SIG-M5 treated with dmso at 0.1 percent for 504 hours (cell line): Measurements from ENCODE around the gene ABHD6.
"Not testable (repeated sequence)": the region's sequence is repeated elsewhere in the genome, so short reads cannot be mapped to it uniquely, and the experiment has no call there.

ENCODE experiments used
- DNase-seq: peaks from one replicate; lab custom pipeline; 2025; ENCODE audit not compliant: unreplicated experiment; lab: John Stamatoyannopoulos, UW

The ABHD6 gene

DNA sequence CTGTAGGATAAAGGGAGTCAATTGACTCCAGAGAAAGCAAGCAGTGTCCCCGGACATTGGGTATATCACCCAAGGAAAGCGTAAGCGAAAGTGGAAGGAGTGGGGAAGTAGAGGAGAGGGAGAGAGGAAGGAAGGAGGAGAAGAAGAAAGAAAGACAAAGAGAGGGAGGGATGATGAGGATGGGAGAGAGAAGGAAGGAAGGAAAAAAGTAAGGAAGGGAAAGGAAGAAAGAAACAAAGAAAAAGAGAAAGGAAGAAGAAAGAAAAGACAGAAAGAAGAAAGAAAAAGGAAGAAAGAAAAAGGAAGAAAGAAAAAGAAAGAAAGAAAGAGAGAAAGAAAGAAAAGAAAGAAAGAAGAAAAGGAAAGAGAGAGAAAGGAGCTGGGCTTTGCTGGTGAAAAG is 27.7 kb upstream of the ABHD6 start:
- DNase-seq = no peak

DNA sequence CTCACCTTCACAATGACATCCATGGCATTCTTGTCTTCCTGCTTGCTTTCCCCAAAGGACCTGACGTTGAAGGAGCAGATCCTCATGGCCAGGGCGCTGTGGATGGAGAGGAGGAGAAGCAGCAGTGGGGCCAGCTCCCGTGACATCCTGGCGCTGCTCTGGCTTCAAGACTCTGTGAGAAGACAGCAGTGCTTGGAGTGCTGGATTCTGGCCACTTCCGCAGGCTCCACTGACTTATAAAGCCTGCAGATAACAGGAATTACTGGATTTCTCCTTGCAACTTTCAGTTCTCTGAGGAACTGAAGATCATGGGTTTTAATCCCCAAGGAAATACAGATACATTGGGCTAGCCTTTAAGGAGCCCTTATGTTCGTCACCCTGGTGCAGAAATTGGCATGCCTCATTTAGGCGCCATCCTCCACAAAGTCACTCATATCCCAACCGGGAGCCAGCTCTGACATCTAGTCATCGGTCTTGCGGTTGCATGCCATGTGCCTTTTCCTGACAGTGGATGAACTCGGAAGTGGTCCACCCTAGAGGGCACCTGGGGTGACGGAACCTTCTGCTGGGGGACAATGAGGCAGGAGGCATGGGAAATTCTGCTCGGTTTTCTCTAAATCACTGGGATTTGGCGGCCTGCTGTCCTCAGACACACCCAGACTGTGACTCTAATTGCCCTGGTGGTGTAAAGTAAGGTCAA is 26.7 kb upstream of the ABHD6 start, which contains the start of gene DNASE1L3:
TSS of gene DNASE1L3 (minus strand) at position 212 of the 700 bp plus-strand sequence. CDS start at position 146, 66 bp downstream.
- DNase-seq = no peak

DNA sequence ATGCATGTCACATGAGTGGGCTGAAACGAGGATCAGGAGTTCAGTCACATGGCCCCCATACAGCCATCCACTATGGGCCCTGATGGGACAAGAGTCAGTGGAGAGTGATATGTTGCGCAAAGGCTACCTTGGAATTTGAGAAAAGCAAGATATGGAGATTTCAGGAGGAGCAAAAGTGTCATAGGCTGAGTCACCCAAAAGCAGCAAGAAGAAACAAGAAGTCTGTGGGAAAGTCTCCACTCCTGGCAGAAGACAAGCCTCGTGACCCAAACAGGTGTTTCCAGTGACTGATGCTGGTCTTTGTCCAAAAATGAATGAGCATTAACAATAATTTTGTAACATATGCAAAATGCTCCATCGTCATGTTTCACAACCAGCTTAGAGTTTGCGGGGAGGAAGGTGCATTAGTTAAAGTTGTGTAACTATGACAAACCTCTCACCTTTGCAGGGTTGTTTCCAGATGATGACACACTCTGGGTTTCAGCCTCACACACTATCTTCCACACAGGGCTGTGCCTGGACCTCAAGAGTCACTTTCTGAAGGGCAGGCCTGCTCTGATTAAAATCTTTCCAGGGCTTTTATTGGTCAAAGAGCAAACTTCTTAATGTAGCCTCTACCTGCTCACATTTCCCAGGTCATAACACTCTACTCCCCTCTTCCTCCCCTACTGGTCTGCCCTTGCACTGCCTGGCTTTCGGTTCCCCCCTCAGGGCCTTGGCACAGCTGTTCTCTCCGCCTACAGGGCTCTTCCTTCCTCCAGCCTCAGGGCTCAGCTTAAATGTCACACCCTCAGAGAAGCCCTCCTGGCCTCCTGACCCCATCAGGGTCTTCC is 22.9 kb upstream of the ABHD6 start:
- DNase-seq = peak; percentile 44

DNA sequence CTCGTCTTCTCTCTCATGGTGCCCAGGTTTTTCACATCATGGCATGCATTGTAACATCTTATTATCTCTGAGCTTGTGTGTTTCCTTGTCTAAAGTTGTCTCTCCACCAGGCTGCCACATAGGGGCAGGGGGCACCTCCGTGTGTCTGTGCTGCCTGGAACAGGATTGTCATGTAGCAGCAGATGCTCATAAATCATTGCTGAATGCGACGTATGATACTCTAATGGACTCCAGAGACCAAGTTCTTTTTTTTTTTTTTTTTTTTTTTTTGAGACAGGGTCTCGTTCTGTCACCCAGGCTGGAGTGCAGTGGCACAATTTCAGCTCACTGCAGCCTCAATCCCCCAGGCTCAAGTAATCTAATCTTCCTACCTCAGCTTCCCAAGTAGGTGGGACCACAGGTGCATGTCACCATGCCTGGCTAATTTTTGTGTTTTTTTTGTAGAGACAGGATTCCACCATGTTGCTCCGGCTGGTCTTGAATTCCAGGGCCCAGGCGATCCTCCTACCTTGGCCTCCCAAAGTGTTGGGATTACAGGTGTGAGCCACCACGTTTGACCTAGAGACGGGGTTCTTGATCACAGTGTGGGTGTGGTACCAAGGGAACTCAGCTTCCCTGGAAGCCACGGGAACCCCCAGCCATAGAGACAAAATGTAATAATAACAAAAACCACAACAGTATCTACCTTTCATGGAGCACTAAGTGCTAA is 22.1 kb upstream of the ABHD6 start:
- no peak for DNase-seq

DNA sequence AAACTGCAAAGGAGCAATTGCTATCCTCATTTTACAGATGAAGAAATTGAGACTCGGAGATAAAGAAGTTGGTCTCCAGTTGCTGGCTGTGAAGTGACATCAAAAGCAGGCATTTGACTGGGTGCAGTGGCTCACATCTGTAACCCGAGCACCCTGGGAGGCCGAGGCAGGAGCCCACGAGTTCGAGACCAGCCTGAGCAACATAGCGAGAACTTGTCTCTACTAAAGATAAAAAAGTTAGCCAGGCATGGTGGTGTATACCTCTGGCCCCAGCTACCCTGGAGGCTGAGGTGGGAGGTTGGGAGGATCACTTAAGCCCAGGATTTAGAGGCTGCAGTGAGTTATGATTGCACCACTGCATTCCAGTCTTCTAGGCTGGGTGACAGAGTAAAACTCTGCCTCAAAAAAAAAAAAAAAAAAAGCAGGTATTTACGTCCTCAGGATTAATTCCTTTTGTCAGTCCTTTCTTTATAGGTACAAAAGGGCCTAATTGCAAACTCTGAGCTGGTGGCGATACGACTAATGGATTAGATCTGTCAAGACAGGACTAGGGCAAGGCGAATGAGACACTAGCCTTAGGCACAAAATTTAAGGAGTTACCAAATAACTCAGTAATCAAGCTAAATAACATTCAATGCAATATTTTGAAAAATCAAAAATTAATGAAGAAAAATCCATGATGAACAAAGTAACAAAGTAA is 20.9 kb upstream of the ABHD6 start:
- DNase-seq = no peak

DNA sequence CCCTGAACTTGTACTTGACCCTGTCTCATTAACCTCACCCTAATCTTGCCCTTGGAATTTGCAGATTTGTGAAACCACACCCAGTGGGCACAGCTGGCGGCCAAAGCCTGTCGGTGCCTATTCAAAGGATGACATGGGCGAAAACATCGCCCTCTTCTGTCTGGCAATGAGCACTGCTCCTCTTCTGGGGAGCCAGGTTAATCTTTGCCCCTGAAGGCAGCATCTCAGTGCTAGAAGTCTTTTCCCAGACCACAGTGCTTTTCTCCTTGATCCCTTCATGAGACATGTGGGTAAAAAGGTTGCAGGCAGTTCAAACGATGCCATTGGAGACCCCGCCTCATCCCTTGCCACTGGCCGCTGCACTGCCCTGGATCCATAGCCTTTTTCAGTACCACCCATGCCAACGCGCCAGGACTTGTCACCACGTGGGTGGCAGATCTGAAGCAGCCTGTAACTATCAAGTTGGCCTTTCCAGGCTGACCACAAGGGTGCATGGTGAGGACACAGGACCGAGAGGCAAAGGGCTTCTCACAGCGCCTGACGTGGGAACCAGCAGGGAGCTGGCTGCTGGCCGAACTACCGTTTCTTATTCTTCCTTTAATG is 20.3 kb upstream of the ABHD6 start:
- DNase-seq = peak; percentile 73

DNA sequence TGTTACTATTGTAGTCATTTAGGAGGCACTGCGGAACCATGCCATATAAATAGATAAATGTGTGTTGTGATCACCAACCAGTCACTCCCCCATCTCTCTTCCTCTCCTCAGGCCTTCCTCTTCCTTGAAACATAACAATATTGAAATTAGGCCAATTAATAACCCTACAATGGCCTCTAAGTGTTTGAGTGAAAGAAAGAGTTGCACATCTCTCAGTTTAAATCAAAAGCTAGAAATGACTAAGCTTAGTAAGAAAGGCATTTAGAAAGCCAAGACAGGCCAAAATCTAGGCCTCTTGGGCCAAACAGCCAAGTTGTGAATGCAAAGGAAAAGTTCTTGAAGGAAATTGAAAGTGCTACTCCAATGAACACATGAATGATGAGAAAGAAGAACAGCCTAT is 18.7 kb upstream of the ABHD6 start:
- DNase-seq = no peak

DNA sequence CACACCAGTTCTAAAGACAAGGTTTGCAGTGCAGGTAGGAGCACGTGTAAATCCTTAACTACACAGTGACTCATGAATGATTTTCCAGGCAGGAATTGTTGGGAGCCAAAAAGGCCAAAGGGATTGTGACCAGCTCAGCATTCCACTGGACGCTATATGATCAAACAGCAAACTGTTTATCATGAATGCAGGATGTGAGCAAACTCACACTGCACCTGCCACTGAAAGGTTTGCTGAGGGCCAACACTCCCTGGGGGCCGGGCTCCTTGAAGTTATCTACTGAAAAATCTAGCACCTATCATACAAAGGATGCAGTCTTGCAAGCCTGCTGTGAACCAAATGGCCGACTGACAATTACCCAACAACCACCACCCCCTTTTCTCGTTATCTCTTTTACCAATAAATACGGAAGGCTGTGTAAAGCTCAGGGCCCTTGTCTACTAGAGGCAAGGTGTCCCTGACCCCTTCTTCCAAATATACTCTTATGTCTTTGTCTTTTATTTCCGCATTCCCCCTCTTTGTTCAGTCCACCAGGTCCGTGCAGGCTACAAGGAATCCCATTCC is 15.3 kb upstream of the ABHD6 start:
- no peak for DNase-seq

DNA sequence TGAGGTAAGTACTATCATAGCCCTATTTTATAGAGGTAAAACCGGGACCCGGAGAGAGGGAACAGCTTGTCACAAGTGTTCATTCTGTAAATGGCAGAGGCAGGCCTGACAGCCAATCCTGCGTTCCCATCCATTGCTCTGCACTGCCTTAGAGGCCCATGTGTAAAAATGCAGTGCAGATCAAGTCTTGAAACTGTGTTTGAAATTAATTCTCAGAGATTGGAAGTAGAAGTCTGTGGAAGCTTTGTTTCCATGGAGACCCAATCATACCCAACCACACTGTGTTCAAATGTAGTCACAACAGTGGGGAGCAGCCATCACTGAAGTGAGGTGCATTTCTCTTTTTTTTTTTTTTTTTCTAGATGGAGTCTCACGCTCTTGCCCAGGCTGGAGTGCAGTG is 13.7 kb upstream of the ABHD6 start:
- DNase-seq = no peak

DNA sequence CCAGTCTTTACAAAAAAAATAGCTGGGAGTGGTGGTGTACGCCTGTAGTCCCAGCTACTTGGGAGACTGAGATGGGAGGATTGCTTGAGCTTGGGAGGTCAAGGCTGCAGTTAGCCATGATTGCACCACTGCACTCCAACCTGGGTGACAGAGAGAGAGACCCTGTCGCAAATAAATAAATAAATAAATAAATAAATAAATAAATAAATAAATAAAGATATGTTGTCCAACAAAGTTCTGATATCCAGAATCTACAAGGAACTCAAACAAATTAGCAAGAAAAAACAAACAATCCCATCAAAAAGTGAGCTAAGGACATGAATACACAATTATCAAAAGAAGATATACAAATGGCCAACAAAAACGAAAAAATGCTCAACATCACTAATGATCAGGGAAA is 9.7 kb upstream of the ABHD6 start:
- DNase-seq = not testable (repeated sequence)

DNA sequence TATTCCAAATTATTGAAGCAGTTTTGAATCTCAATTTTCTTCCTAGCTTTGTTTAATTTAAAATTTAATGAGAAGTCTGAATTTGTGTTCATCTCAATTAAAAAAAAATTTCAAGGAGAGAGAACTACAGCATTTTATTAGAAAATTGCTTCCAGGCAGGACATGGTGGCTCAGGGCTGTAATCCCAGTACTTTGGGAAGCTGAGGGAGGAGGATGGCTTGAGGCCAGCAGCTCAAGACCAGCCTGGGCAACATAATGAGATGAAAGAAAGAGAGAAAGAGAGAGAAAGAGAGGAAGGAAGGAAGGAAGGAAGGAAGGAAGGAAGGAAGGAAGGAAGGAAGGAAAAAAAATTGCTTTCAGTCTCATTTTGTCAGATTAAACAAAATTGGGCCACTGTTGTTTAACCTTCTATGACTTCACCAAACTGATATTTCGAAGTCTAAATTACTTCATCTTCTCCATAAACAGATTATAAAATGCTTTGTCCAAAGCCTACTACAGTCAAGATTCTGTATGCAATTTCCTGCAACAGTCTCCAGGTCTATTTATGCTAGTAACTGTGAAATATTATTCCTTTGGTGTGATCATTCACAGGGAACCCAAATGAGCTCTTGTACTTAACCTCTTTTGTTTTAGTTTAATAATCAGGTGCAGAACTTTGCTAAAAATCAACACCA is 6.6 kb upstream of the ABHD6 start:
- DNase-seq = no peak

DNA sequence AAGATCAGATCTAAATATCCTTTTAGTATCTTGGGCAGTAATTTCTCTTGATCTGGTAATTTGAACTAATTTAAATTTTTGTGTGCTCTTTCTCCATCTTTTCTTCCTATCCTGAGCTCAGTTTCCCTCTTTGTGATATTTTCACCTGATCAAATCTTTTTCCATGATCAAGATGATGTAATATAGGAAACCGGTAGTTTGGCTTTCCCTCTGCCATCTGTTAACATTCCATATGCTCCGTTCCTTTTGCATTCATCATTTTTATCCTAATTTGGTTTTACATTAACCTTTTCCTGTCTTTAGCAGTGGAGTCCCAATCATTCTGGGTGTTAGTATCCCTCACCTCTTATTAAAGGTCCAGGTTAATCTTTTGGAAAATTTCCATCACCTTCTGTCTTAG is 5.9 kb upstream of the ABHD6 start:
- DNase-seq = no peak

DNA sequence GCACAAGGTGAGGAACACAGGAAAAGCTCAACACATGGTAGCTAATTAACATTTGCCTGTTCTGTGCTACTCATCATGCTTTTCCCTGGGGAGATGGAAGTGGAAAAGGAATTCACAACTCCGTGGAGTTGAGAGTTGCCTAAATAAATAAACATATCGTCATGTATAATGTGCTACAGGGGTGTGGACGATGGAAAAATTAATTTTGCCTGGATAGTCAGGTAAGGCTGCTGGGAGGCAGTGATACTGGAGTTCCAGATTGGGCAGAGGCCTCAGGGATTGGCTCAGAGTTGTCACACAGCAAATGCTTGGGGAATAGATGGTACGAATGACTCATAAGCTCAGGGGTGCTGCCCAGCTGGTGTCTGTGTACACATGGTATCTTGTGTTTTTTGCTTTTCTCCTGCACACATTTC is 3.1 kb upstream of the ABHD6 start:
- DNase-seq = no peak

DNA sequence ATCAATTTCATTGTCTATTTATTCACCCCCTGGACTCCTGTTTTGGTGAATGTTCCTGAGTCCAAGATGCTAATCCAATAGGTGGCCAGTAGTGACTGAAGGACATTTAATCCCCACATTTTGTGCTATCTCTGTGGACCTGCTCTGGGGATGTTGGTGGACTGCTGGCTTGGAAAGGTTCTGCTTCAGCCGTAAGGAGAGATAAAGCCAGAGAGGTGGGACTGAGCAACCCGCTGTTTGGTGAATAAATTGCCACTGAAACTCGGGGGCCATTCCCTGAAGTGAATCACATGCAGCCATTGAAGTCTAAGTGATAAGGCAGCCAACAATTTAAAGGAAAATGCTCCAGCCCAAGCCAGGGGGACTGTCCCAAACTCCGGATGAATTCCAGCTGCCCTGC is 1.6 kb upstream of the ABHD6 start:
- DNase-seq = no peak

DNA sequence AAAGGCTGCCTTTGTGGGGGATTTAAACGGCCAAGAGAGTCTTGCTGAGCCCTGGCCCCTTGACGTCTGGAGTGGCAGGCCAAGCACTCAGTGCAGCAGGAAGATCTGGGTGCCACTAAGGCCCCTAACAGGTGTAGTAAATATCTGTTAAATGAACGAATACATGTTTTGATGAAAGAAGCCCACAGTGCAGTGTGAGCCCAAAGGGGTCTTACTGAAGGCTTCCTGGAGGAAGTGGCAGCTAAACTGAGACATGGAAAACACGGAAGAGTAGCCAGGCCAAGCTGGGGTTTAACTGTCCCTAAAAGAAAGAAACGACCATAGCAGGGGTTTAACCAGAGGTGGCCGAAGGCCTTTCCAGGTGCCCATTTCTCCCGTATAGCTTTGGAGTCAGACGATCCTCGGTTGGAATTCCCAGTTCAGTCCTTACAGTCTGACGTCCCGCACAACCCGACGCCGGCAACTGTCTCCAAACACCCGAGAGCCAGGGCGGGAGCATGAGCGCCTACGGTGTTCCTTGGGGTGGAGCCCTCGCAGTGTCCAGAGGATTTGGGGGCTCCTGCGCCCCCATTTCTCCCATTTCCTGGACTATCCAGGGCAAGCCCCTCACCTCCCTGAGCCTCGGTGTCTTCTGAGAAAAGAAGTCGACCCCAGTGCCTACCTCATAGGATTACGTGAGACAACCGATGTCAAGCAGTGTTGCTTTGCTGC is 910 bp upstream of the ABHD6 start:
- DNase-seq = no peak

DNA sequence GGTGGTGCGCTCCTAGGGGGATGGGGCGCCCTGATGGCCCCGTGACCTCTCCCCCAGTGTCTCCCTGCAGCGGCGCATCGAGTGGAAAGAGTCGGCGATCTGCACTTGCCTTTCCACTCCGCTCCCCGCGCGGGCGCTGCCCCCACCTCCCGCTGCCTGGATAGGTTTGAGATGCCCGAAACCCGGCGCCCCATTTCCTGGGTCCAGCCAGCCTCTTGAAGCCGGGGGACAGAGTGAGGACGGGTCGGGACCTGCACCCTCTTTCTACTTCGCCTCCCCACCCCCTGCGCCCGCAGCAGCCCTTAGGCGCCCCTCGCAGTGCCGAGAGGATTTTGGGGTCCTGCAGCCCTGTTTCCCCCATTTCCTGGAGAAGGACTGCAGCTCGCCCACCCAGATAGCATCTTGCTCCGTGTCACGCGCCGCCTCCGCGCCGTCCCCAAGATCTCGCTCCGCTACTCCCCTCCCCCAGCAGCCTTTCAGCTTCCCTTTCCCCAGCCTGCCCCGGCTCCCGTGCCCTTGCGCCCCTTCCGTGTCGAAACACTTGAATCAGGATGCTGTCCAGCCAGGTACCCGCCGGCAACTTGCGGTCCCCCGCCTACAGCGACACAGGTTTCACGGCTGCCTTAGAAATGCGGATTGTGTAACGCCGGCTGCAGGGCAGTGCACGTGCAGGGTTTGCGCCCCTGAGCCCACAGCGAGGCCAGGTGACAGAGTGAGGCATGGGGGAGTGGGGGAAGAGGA is 519 bp downstream of the ABHD6 start:
- DNase-seq = peak; percentile 29

DNA sequence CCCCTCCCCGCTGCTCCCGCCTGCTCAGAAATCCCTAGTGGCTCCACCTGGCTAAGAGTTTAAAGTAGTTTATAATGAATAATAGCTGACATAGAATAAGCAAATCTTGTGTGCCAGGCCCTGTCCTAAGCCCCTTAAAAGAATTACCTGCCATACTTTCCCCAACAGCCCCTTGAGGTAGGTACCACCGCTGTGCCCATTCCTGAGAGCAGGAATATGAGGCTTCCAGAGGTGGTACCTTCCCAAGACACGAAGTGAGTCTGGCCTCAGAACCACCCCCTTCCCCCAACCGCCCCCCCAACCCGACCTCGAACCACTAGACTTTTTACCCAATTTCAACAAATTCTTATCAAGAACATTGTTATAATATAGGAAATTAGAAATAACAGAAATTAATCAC is 1.2 kb downstream of the ABHD6 start:
- no peak for DNase-seq

DNA sequence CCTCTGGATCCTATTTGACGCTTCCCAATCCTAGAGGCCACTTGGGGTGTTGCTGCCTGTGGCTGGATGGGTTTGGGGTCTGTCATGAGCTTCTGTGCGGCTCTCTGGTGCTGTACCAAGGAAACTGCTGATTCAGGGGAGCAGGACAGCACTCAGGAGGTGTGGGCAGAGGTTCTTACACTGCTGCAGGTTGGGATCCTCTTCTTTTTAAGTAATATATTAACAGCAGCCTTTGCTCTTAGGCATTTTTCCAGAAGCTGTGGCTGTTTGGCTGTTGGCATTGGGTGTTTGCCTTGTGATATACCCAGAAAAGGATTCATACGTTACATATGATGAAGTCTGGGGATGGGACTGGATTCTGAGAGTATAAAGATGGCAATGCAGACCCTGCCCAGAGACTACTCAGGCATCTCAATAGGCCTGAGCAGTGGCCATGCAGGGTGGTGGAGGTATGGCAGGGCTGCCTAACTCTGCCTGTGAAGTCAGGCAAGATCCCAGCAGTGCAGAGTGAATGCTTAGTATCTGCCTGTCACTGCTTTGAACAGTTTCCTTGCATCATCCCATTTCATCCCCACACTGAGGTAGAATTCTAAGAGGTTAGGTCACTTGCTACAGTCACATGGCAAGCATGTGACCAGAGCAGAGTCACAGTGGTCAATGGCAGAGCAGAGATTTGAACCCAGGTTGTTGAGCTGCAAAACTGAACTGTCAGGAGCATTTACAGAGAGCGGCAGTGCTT is 3.9 kb downstream of the ABHD6 start:
- no peak for DNase-seq
